IPS DF 4.7 (cell line): ENCODE measurements around the gene SOWAHD.
"Not testable (repeated sequence)": the region's sequence is repeated elsewhere in the genome, so short reads cannot be mapped to it uniquely, and the experiment has no call there.

ENCODE experiments used
- DNase-seq: peaks from one replicate; pipeline ENCODE4 v3.0.0-alpha.2; 2013; ENCODE audit warnings: low spot score; ENCODE audit errors: extremely low read depth

SOWAHD gene

GRCh38 chrX:119758731-119759247, 401 bp downstream of the SOWAHD start:
- no peak for DNase-seq

DNA sequence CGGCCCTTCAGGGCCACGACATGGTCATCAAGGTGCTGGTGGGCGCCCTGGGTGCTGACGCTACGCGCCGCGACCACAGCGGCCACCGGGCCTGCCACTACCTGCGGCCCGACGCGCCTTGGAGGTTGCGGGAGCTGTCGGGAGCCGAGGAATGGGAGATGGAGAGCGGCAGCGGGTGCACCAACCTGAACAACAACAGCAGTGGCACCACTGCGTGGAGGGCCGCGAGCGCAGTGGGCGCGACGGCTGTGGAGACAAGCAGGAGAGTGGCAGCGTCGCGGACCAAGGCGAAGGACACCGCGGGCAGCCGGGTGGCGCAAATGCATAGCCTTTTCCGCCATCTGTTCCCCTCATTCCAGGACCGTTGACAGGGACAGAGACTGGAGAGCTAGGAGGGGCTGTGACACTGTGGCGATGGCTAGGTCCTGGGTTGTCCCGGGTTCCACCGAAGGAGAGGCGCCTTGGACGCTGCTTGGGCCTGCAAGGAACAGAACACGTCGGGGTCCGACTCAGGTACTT, 919 bp downstream of the SOWAHD start:
- DNase-seq = no peak

- DNase-seq = no peak
Measured at GRCh38 chrX:119760026-119760877, 1.9 kb downstream of the SOWAHD start.

DNA sequence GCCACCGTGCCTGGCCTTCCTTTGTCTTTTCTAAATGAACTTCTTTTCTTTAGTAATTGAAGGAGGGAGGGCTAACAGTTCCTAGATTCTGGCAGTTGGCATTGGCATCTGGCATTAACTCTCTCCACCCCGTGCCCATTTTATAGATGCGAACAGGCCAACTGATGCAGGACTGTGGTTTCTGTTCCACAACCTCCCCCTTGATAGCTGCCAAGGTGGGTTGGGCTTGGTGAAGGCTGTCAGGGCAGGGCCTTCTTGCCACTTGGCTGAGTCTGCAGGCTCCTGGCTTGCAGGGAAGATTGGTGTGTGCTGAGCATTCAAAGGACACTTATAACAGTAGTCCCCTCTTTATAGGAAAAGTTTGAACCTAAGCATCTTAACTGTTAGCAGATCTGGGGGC, 4.3 kb downstream of the SOWAHD start:
- DNase-seq = no peak

GRCh38 chrX:119763181-119763580, 4.8 kb downstream of the SOWAHD start:
- DNase-seq = no peak

GRCh38 chrX:119763836-119764387, 5.5 kb downstream of the SOWAHD start:
- DNase-seq = no peak

DNA sequence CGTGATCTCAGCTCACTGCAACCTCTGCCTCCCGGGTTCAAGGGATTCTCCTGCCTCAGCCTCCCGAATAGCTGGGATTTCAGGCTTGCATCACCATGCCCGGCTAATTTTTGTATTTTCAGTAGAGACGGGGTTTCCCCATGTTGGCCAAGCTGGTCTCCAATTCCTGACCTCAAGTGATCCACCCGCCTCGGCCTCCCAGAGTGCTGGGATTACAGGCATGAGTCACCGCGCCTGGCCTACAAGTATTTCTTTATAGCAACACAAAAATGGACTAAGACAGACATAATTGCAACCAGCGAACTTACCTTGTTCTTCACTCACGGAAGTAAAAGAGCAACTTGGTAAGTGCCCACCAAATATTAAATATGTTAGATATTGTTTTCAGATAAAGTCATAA, 10.0 kb downstream of the SOWAHD start:
- DNase-seq = not testable (repeated sequence)

DNA sequence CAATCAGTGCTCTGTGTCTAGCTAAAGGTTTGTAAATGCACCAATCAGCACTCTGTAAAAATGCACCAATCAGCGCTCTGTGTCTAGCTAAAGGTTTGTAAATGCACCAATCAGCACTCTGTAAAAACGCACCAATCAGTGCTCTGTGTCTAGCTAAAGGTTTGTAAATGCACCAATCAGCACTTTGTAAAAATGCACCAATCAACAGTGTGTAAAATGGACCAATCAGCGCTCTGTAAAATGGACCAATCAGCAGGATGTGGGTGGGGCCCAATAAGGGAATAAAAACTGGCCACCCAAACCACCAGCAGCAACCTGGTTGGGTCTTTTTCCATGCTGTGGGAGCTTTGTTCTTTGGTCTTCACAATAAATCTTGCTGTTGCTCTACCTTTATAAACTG, 11.0 kb downstream of the SOWAHD start:
- not testable (repeated sequence) for DNase-seq

- no peak for DNase-seq
Measured at GRCh38 chrX:119775517-119776238, 17.3 kb downstream of the SOWAHD start.

GRCh38 chrX:119778829-119779228, 20.4 kb downstream of the SOWAHD start:
- DNase-seq = no peak

- DNase-seq = no peak
Measured at GRCh38 chrX:119783026-119783425, 24.6 kb downstream of the SOWAHD start.

GRCh38 chrX:119784747-119785446, 26.5 kb downstream of the SOWAHD start:
- no peak for DNase-seq

DNA sequence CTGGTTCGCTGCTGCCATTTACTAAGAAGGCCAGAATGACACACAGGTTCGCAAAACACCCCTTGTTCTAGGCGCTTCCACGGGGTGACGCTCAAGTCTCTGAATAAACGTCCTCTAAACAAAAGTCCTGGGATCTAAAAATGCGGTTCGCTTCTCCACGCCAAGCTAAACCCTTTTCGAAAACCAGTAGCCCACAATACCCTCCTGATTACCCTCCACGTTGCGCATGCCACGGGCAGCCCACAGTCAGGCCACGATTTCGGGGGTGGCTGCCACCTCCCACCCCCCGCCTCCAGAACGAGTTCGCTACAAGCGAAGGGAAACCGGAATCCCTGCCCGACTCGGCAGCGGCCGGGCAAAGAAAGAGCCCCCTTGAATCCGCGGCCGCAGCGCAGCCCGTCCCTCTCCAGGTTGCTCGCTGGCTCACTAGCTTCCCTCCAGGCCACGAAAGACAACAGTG, 32.6 kb downstream of the SOWAHD start:
- DNase-seq = no peak

DNA sequence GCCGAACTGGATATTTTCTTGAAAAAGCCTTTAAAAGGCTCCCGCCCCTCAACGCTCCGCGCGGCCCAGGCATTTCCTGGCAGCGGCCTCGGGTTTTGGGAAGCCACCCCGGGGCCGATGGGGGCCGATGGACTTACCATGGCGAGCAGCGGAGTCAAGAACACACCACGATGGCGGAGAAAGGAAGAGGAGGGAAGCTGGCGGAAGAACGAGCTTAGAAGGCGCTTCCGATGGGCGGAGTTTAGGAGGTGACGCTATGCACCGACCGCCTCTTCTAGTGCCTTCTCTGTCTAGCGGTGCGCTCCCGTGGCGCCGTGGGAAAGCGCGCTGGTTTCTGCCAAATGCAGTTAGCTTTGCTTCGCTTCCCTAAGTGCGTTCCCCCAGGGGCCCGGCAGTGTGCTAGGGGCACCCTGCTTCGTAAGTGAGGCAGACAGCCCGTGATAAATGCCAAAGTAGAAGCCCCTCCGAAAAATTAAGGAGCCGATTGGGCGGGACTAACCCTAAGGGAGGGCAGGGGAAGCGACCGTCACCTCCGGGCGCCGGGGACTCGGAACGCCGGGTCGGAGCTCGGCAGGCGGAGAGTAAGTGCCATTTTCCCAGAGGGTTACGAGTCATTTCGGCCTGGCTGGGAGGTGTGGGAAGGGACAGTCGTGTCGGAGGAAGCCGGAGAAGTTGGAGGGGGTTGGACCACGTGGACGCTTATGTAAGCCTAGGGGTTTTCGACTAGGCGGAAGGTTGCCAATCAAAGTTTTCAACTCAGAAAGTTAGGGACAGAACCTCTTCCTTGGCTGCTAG, 33.2 kb downstream of the SOWAHD start, which contains the start of gene RPL39:
Gene RPL39, minus strand, starts transcription at position 194 of the 795 bp plus-strand sequence. Its CDS starts 54 bp downstream, at position 140.
- no peak for DNase-seq

- DNase-seq = no peak
Measured at GRCh38 chrX:119801253-119802221, 43.1 kb downstream of the SOWAHD start.

DNA sequence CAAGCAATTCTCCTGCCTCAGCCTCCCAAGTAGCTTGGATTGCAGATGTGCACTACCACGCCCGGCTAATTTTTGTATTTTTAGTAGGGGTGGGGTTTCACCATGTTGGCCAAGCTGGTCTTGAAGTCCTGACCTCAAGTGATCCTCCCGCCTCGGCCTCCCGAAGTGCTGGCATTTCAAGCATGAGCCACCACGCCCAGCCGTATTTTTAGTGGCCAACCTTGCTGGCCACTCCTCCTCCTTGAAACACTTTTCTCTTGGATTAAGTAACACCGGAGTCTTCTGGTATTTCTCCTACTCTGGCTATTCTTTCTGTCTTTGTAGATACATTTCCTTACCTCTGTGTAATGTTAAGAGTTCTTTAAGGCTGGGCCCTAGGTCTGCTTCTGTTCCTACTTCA, 44.2 kb downstream of the SOWAHD start:
- no peak for DNase-seq

GRCh38 chrX:119808461-119808860, 50.1 kb downstream of the SOWAHD start:
- DNase-seq = not testable (repeated sequence)

- no peak for DNase-seq
Measured at GRCh38 chrX:119809185-119809666, 50.8 kb downstream of the SOWAHD start.
